Lower leg skin (tissue), 4 donors: ENCODE data around the gene RAC3. TPM values are rescaled to one million over a fixed set of nuclear protein-coding genes. Genes with fewer than 3 reads are reported as not detected.

Experiments used
- DNase-seq, 2 donors: peaks; one replicate each; pipeline ENCODE4 v3.0.0-alpha.2; 2019; ENCODE audit warnings: low spot score in 2 of 2
- H3K4me3 ChIP-seq: fragments of 200-600 bp; sonication (generic); 2 replicates; pipeline ENCODE4 v1.5.1; 2017; ENCODE audit warnings: mild to moderate bottlenecking, low read depth; ENCODE audit not compliant: poor library complexity, severe bottlenecking
- POLR2A ChIP-seq, 2 donors: fragments of 450-650 bp; IDR thresholded peaks; one replicate each; pipeline ENCODE4 v1.6.1; 2016 to 2017; ENCODE audit warnings: antibody characterized with exemption in 2 of 2, mild to moderate bottlenecking in 1 of 2, moderate library complexity in 1 of 2
- WGBS, 2 donors: methylation state at CpG; one replicate each; pipeline ENCODE4 v1.1.5; 2018; 5-methylcytosine and 5-hydroxymethylcytosine counted together
- intact Hi-C: fragments of 100-400 bp; cut with DNase I; formaldehyde crosslinking; loops from one replicate; pipeline ENCODE4 v1.15.0; 2023; ENCODE audit warnings: low total_unique reads
- total RNA-seq, 4 donors: library from RNA; depleted of rRNA; stranded (reverse); fragments of >200 nt; gene quantifications; one replicate each; pipeline ENCODE4 v1.1.0, GENCODE V29; 2016
- TF ChIP-seq, protein P1 (sequence below), 3 donors: fragments of 450-650 bp; IDR thresholded peaks; one replicate each; pipeline ENCODE4 v1.5.1; 2016; ENCODE audit warnings: antibody characterized with exemption in 3 of 3, mild to moderate bottlenecking in 3 of 3, moderate library complexity in 2 of 3

RAC3 gene
- total RNA-seq, 4 donors from 2014 or later = 8.2 to 16.8 (median 10.0) TPM

DNA sequence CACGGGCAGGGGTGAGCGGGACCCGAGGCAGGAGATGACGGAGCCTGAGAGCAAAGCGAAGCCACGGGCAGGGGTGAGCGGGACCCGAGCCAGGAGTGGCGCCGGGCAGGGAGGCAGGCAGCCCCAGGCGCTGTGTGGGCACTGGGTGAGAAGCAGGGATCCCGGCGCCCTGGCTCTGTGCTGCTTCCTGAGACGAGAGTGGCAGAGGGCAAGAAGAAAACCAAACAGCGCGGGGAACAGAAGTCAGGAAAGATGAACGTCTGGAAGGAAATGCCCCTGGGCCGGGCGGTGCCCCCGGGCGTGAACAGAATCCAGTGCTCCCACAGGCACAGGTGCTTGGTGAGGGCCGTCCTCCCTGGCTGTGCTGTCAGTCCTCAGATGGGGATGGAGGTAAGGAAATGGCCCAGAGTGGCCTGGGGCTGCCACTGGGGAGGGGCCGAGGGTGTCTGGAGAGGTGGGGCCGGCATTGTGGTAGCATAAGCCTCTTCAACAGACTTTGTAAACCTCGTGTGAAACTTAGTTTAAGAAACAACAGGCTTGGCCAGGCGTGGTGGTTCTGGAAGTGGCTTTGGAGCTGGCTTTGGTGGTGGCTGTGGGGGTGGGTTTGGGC lies 44.2 kb upstream of the RAC3 start:
- TF ChIP-seq POLR2A (IDR thresholded peaks at IDR 0.05) = no peak
- TF ChIP-seq, protein P1, sequence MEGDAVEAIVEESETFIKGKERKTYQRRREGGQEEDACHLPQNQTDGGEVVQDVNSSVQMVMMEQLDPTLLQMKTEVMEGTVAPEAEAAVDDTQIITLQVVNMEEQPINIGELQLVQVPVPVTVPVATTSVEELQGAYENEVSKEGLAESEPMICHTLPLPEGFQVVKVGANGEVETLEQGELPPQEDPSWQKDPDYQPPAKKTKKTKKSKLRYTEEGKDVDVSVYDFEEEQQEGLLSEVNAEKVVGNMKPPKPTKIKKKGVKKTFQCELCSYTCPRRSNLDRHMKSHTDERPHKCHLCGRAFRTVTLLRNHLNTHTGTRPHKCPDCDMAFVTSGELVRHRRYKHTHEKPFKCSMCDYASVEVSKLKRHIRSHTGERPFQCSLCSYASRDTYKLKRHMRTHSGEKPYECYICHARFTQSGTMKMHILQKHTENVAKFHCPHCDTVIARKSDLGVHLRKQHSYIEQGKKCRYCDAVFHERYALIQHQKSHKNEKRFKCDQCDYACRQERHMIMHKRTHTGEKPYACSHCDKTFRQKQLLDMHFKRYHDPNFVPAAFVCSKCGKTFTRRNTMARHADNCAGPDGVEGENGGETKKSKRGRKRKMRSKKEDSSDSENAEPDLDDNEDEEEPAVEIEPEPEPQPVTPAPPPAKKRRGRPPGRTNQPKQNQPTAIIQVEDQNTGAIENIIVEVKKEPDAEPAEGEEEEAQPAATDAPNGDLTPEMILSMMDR (IDR thresholded peaks at IDR 0.05) = no peak
- DNase-seq = no peak
- WGBS, 2 donors = 74 to 81% methylated on average over 26 of the region's 26 CpGs
- intact Hi-C loops = no loop called here
- H3K4me3 ChIP-seq = no peak overlapping the region

DNA sequence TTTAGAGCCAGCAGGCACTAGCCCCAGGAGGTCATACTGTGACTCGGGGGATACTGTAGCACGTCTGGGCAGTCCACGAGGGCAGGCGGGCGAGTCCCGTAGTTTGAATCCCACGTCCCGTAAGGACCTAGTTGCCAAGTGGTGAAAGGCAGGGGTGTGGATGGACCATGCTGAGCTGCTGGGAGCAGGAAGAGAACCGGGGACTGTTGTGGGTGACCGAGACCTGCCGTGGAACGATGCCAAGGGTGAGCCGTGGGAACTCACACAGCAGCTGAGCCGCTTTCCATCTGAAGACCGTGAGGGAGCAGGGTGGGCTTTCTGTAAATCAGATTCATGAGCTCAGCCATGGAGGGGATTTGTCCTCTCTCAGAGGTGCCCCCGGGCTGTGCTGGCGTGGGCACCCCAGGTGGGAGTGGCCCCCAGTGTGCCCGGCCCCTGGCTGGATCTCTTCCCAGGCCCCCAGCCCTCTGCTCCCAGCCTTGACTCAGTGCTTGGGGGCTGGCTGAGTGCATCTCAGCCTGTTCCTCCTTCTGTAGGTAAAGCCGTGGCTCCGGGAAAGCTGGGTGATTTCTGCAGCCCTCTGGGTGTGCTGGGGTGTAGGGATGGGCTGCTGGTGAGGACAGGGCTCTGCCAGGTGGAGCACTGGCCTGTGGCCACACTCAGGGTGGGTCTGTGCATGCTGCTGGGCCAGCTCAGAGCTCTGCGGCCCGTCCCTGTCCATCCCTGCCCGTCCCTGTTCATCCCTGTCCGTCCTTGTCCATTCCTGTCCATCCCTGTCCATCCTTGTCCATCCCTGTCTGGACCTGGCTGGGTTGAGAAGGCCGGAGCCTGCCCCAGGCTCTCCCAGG lies 40.4 kb upstream of the RAC3 start:
- H3K4me3 ChIP-seq = no peak overlapping the region
- WGBS, 2 donors = 67 to 79% methylated on average over 23 to 24 of the region's 25 CpGs

DNA sequence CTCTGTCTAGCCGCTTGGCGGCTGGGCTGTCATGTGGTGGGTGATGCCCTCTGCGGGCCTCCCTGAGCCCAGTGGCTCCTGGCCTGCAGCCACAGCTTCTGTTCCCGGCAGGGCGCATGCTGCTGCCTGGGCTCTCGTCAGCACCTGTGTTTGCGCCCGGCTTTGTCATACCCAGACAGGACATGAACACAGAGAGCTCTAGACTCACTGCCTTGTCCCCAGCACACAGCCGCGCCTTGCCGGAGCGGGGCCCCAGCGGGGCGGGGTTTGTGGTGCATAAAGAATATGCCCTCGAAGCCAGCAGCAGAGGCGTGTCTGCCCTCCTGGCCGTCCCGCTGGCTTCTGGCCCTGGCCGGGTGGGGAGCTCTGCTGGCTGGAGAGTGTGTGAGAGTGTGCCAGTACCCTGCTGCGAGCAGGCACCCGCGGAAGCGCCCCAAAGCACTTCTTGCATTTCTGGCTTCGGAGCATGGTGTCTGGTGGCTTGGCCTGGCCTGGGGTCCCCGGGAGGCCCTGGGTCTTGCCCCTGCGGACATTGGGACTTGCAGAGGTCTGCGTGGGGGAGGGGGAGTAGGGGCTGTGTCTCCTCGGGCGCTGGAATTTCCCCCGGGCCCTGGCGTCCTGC lies 39.7 kb upstream of the RAC3 start:
- intact Hi-C loops = no loop called here
- 30 to 31% methylated on average over 17 to 29 of the region's 31 CpGs for WGBS, 2 donors
- no peak overlapping the region for H3K4me3 ChIP-seq
- TF ChIP-seq, protein P1 (IDR thresholded peaks at IDR 0.05) = no peak
- TF ChIP-seq POLR2A (IDR thresholded peaks at IDR 0.05) = no peak
- DNase-seq = peak; percentile 53 to 92

More for the DNA sequence above, 40.4 kb upstream of the RAC3 start:
- DNase-seq = no peak
- intact Hi-C loops = no loop called here
- TF ChIP-seq POLR2A (IDR thresholded peaks at IDR 0.05) = no peak
- TF ChIP-seq, protein P1 (IDR thresholded peaks at IDR 0.05) = peak in 1 of 3 donors; percentile 33

DNA sequence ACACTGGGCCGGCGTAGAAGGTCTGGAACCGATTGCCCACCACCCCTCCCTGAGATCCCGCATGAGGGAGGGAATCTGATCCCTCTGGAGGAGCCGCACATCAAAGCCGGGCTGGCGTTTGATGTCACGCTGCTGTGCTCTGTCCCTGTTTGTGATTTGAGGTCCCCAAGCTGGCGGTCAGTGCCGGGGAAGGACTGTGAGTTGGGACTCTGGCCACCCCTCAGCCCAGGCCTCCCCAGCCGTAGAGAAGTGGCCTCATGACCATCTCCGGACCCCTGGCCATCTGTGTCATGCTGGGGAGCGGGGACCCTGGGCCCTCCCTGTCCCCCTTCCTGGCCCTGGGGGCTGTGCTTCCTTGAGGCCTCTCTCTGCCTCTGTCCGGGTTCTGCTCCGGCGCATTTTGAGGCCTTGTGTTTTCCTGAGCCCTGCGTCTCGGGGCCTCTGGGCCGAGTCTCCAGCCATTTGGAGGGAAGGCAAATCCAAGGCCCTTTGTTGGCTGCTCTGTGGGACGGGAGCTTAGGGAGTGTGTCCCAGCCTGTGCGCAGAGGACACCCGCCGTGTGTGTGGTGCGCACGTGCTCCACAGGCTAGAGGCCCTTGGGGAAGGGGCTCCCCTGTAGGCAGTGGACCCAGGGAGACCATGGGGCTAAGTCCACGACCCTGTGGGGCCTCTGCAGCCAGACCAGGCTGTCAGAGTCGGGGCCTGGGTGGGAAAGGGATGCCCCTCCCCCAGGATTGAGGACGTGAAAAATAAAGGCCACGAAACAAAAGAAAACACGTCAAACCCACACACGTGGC lies 39.0 kb upstream of the RAC3 start:
- TF ChIP-seq, protein P1 (IDR thresholded peaks at IDR 0.05) = no peak
- TF ChIP-seq POLR2A (IDR thresholded peaks at IDR 0.05) = no peak
- intact Hi-C loops = no loop called here
- no peak overlapping the region for H3K4me3 ChIP-seq
- no peak for DNase-seq
- WGBS, 2 donors = 70 to 79% methylated on average over 14 to 23 of the region's 31 CpGs

DNA sequence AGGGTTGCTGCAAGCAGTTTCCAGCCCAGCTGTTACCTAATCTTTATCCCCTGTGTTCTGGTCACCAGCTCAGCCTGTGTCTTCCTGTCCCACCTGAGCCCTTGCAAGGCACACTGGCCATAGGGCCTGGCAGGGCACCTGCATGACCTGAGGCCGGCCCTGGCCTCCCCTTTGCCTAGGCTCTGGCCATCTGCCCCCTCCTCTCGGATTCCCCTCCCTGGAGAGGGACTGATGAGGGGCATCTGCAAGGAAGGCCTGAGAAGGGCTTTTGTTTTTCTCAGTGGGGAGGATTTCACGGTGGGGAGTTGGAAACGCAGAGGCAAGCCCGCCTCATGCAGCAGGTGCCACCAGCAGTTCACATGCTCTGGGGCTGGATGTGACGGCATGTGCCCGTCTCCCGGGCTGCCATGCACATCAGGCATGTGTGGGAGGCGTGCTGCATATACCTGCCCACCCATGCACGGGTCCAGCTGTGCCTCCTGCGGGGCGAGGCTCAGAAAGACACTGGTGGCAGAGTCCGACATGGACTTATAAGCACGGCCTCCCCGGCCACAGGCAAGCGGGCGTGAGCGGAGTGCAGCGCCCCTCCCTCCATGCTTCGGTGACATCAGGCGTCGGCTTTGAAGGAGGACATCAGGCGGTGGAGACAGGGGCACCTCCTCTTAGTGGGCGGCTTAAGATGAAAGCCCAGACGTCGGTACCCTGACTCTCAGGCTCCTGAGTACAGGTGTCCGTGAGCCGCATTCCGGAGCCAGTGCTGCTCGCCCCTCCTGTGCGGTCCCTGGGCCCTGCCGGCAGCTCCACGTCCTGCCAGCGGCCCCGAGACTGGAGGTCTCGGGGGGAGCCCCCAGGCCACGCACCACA lies 37.5 kb upstream of the RAC3 start:
- no peak for TF ChIP-seq POLR2A (IDR thresholded peaks at IDR 0.05)
- TF ChIP-seq, protein P1 (IDR thresholded peaks at IDR 0.05) = peak in 1 of 3 donors; percentile 33
- H3K4me3 ChIP-seq = no peak overlapping the region
- intact Hi-C loops = no loop called here
- no peak for DNase-seq
- 95 to 96% methylated on average over 25 to 31 of the region's 37 CpGs for WGBS, 2 donors
